Vagina (tissue), 2 donors: ENCODE results near the gene DMKN.

Experiments
- POLR2A ChIP-seq, 2 donors: fragments of 450-650 bp; IDR thresholded peaks; one replicate each; pipeline ENCODE4 v1.6.1; 2017; ENCODE audit warnings: antibody characterized with exemption in 2 of 2, mild to moderate bottlenecking in 2 of 2, moderate library complexity in 2 of 2
- POLR2AphosphoS5 ChIP-seq, 2 donors: sonication (generic); formaldehyde crosslinking; IDR thresholded peaks; one replicate each; pipeline ENCODE4 v1.9.0; 2017; ENCODE audit warnings: antibody characterized with exemption in 2 of 2, mild to moderate bottlenecking in 2 of 2, low read depth in 1 of 2; ENCODE audit not compliant: insufficient read depth in 1 of 2
- TF ChIP-seq, protein P1 (sequence below), 3 experiments: fragments of 450-650 bp in 2 of 3; fragments of 200-600 bp in 1 of 3; sonication (generic) in 1 of 3; IDR thresholded peaks; one replicate each; pipeline ENCODE4 v1.5.1; 2017 to 2019; ENCODE audit warnings: antibody characterized with exemption in 3 of 3, mild to moderate bottlenecking in 2 of 3, moderate library complexity in 2 of 3

DNA sequence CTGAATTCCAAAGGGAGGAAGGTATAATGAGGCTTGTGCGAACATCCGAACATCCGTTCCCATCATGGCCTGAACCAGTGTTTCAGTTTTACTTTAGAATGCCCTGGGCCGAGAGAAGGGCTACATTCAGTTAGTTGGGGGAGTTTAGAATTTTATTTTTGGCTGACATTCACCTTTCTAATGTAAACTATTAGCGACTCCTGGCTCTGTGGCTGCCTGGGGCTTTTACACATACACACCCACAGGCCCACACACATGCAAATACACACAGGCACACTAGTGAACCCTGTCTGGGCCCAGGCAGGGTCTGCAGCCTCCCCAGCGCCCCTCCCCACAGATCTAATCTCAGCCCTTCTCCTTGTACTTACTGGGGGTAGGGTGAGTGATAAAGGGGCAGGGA is 25.9 kb upstream of the DMKN start:
- TF ChIP-seq POLR2AphosphoS5 (IDR thresholded peaks at IDR 0.05; ENCODE audit: insufficient read depth in 1 of 2, low read depth in 1 of 2) (no peak), POLR2A (IDR thresholded peaks at IDR 0.05) (no peak)
- TF ChIP-seq, protein P1, sequence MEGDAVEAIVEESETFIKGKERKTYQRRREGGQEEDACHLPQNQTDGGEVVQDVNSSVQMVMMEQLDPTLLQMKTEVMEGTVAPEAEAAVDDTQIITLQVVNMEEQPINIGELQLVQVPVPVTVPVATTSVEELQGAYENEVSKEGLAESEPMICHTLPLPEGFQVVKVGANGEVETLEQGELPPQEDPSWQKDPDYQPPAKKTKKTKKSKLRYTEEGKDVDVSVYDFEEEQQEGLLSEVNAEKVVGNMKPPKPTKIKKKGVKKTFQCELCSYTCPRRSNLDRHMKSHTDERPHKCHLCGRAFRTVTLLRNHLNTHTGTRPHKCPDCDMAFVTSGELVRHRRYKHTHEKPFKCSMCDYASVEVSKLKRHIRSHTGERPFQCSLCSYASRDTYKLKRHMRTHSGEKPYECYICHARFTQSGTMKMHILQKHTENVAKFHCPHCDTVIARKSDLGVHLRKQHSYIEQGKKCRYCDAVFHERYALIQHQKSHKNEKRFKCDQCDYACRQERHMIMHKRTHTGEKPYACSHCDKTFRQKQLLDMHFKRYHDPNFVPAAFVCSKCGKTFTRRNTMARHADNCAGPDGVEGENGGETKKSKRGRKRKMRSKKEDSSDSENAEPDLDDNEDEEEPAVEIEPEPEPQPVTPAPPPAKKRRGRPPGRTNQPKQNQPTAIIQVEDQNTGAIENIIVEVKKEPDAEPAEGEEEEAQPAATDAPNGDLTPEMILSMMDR (IDR thresholded peaks at IDR 0.05) = no peak
